ENCODE data around the gene GDF2. TPM values are rescaled to one million over a fixed set of nuclear protein-coding genes. Genes with fewer than 3 reads are reported as not detected.

The GDF2 gene
- polyA plus RNA-seq, 4 donors: not detected

DNA sequence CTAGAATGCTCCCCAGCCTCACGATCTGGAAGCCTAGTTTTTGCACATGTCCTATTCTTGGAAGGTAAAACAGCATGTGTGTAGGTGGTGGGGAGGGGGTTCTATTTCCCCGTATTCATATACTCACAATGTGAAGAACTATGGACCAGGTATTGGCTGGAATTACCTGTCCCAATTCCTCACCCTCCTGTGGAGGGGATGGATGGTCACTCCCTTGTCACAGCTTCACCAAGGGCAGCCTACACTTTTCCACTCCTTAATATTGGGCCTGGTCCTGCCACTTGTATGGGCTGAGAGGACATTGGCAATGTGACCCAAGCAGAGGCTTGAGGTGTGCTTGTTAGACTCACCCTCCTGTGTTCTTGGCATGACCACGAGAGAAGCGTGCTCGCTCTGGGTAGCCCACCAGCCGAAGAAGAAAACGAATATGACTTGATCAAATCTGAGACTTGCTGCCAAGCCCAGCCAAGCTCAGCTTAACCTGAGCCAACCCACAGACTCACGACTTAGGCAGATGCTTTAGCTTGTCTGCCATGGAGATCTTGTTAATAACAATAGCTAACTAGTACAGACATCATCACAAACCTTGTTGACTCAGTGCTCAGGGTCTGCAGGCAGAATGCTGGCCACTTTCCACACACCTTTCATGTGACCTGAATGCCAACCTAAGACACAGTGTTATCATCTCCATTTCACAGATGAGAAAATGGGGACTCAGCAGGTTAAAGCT lies 44.6 kb downstream of the GDF2 start:
- no peak for DNase-seq (ENCODE audit: low read depth in 4 of 4, low spot score in 3 of 4)

GRCh38 chr10:47367646-47368045 lies 45.4 kb downstream of the GDF2 start:
- DNase-seq (ENCODE audit: low read depth in 4 of 4, low spot score in 3 of 4): no peak

GRCh38 chr10:47368431-47369180 lies 46.4 kb downstream of the GDF2 start:
- no peak for DNase-seq (ENCODE audit: low read depth in 4 of 4, low spot score in 3 of 4)

DNA sequence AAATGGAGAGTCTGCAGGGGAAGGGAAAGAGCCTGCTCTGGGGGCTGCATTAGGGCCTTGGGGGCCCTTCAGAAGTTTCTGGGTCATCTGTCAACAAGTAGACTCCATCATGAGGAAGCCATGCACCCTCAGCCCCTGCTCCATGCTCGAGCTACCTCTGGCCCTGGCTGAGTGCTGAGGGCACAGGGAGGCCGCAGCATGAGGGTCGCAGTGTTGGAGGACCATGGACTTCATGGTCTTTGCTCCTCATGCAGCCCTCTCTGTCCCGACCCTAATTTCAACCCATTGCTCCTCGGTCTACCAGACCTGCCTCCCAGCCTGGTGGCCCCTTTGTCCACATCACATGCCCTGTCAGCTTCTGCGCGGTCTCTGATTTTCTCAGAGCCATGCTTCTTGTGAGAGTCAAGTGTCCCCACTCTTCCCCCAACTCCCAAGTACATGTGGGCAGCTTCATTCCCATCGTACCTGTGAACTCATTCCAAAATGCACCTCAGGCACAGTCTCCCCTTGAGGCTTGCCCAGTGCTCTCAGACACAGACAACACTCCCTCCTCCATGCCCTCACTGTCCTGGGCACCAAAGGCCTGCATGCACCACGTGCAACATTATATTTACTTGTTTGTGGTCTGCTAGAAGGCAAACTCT lies 47.1 kb downstream of the GDF2 start:
- DNase-seq (ENCODE audit: low read depth in 4 of 4, low spot score in 3 of 4): no peak

DNA sequence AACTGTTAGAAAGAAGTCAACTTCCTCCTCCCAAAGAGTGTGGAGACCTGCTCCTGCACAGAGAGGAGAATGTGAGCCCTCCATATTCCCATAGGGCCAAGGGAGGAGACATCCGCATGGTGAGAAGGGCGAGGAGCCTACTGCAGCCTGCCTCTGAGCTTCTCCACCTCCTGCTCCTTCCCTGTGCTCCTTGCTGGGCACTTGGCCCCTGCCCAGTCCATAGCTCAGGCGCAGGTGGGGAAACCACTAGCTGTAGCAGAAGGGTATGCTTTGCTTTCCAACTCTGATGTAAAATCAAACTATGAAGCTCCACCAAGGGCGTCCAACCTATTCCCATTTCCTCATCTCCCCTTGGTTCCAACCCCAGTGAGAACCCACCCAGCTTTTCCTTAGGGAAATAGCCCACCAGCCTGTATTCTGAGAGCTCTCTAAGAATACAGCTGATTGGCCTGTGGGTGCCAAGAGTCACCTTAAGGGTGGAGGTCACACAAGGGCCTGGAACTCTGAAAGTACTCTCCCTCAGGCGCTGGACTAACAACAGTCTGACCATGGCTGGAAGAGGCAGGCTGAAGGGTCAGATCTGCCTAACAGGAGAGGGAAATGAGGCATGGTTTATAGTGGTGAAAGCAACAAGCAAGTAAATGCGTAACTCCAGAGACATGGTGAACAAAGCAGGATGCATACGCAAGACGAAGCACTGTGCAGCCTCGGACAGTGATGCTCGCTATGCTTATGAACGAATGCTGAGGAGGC lies 47.9 kb downstream of the GDF2 start:
- DNase-seq (ENCODE audit: low read depth in 4 of 4, low spot score in 3 of 4): no peak

DNA sequence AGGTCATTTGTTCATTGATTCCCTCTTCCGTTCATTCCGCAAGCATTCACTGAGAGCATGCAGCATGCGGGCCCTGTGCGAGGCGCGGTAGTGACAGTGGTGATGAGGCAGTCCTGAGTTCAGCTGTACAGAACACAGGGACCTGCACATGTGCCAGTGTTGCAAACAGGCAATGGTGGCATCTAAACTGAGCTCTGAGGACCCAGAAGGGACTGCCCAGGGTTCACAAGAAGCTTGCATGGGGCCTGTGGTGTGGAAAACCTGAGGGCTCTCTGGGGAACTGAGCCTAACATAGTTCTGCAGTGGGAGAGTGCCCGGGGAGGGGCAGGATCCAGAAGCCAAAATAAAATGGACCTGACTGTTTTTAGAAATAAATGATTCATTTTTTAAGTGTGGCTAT lies 48.6 kb downstream of the GDF2 start:
- DNase-seq (ENCODE audit: low read depth in 4 of 4, low spot score in 3 of 4): no peak

- DNase-seq (ENCODE audit: low read depth in 4 of 4, low spot score in 3 of 4): no peak
Measured at GRCh38 chr10:47371629-47372485, 49.6 kb downstream of the GDF2 start.

DNA sequence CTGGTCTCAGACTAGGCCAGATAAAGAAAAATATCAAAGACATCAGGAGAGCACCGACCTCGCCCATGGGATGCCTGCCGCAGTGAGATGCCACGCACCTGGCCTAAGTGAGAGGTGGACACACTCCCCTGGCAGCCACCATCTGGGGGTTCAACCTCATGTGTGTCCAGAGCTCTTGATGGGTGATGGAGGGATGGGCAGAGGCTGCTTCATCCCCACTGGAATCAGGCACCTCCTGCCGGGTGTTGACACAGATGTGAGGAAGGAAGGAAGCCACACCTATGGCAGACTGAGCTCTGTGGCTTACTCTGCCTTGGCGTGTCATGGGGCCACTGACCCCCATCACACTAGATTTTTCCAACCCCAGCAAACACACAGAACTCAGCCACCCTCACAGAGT lies 50.5 kb downstream of the GDF2 start:
- DNase-seq (ENCODE audit: low read depth in 4 of 4, low spot score in 3 of 4): no peak

DNA sequence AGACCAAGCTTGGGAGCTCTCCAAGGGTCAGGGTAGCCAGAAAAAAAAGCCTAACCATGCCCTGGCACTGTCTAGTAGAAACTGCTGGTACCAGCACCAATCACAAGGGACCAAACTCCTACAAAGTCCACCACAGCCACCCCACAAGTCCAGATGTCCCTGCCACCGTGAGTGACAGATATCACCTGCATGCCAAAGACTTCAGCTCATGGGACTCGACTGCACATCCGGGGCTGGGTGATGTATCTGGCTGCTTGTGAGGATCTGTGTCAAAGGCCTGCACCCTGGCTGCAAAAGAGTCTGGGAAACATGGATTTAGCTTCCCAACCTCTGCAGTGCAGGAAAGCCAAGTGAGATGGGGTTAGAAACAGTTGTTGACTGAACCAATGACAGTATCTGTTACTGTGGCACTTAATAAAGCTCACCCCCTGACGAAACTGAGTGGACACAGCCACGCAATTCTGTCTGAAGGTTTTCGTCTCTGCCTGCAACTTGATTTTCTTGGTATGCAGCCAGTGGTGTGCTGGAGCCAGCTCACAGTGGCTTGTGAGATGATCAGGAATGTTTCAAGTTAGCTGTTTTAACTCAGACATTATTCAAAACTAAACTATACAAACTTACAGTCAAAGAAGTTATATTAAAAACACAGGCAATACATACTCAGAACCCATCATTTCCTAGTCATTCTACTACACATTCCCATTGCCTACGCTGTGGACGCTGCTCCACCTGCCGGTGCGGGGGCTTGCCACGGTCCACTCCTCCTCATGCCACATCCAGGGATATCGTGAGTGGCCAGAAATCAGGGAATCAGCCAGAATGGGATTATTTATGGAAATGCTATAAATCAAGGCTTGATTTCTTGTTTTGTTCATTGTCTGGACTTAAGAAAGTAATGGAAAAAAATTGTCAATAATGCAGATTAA lies 52.6 kb downstream of the GDF2 start:
- DNase-seq (ENCODE audit: low read depth in 4 of 4, low spot score in 3 of 4): no peak

- no peak for DNase-seq (ENCODE audit: low read depth in 4 of 4, low spot score in 3 of 4)
Measured at GRCh38 chr10:47376522-47377220, 54.4 kb downstream of the GDF2 start.

Other genes starting within 250 kb of the GDF2 start
- 1 to 10 TPM; 1.1 to 6.1 (median 2.9) TPM for gene GDF10, start 22.3 kb upstream of the GDF2 start, polyA plus RNA-seq (ENCODE audit: insufficient read length in 4 of 4)
- under 1 TPM; 0.04 to 0.11 (median 0.08) TPM for gene RBP3, start 25.9 kb downstream of the GDF2 start, polyA plus RNA-seq (ENCODE audit: insufficient read length in 4 of 4)
- gene ZNF488, start 61.8 kb downstream of the GDF2 start, polyA plus RNA-seq (ENCODE audit: insufficient read length in 4 of 4): 1 to 10 TPM; 1.1 to 5.5 (median 4.4) TPM
- gene ANXA8, start 161.7 kb downstream of the GDF2 start, polyA plus RNA-seq (ENCODE audit: insufficient read length in 4 of 4): under 1 TPM; 0.17 to 0.50 (median 0.38) TPM
- gene FAM25G, start 169.2 kb downstream of the GDF2 start, polyA plus RNA-seq (ENCODE audit: insufficient read length in 4 of 4): not detected
- 10 to 100 TPM in 2 of 4 donors, 1 to 10 TPM in 2; 4.9 to 14.3 (median 9.5) TPM for gene AGAP9, start 201.2 kb downstream of the GDF2 start, polyA plus RNA-seq (ENCODE audit: insufficient read length in 4 of 4)